ENCODE data around the gene CFAP68. TPM values are rescaled to one million over a fixed set of nuclear protein-coding genes. Genes with fewer than 3 reads are reported as not detected.
"Not testable (repeated sequence)": the region's sequence is repeated elsewhere in the genome, so short reads cannot be mapped to it uniquely, and the experiment has no call there.

Gene CFAP68
- total RNA-seq, 1 donor from 2014 or later, result 11.6 TPM

DNA sequence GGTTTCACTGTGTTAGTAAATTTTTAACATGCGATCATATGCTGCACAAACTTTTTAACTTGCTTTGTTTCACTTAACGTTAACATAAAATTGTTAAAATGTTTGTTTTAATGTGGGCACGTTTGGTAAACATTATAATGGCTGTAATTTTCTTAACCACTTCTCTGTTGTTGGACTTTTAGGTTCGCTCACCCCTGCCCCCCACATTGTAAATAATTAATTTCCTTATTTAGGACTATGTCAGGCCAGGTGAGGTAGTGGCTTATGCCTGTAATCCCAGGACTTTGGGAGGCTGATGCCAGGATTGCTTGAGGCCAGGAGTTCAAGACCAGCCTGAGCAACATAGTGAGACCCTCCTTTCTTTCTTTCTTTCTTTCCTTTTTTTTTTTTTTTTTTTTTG, 51.1 kb downstream of the CFAP68 start:
- Mint-ChIP-seq H3K4me1 (peaks cover 15% of the 10 kb centered on the region), H3K4me3 (no peak overlapping the region), H3K9me3 (no peaks in the 10 kb centered on the region), H3K27me3 (peaks cover 3% of the 10 kb centered on the region), H3K36me3 (ENCODE audit: low read depth) (no peaks in the 10 kb centered on the region), H3K27ac (no peak overlapping the region)
- CTCF ChIA-PET, result interaction anchor here (0.6 to 5.2 kb wide), 3 partner anchors 51 to 350 kb away, joined by 3 to 39 read pairs (median 7); no protein-coding TSS in a partner anchor
- ATAC-seq (ENCODE audit: low read depth) (no peak), DNase-seq (no peak)
- TF ChIP-seq CTCF (IDR thresholded peaks at IDR 0.05), result no peak
- POLR2A ChIA-PET, result interaction anchor here (0.8 kb wide), 1 partner anchor 156 kb away, joined by 4 read pairs; the partner anchor contains the start of genes SDHD and TIMM8B
- intact Hi-C loops (cut with micrococcal nuclease), result loop anchor here (2.0 kb wide), 1 partner anchor 244 kb away; the partner anchor contains the start of gene BCO2

GRCh38 chr11:111932611-111932950, 53.2 kb downstream of the CFAP68 start:
- ChIA-PET CTCF (interaction anchor here (0.9 to 5.2 kb wide), 3 partner anchors 12 to 348 kb away, joined by 3 to 39 read pairs (median 11); no protein-coding TSS in a partner anchor), POLR2A (interaction anchor here (1.6 kb wide), 1 partner anchor 49 kb away, joined by 8 read pairs; no protein-coding TSS in a partner anchor)
- DNase-seq (no peak), ATAC-seq (ENCODE audit: low read depth) (no peak)
- Mint-ChIP-seq H3K9me3 (no peaks in the 10 kb centered on the region), H3K27me3 (peaks cover 6% of the 10 kb centered on the region), H3K4me3 (no peak overlapping the region), H3K27ac (no peak overlapping the region), H3K4me1 (peaks cover 11% of the 10 kb centered on the region), H3K36me3 (ENCODE audit: low read depth) (no peaks in the 10 kb centered on the region)
- intact Hi-C loops (cut with micrococcal nuclease), result no loop called here
- no peak for TF ChIP-seq CTCF (IDR thresholded peaks at IDR 0.05)

GRCh38 chr11:111933176-111933575, 53.8 kb downstream of the CFAP68 start:
- H3K27ac Mint-ChIP-seq; H3K27me3 Mint-ChIP-seq; H3K4me3 Mint-ChIP-seq; H3K9me3 Mint-ChIP-seq; POLR2A ChIA-PET; ATAC-seq (ENCODE audit: low read depth); intact Hi-C loops (cut with micrococcal nuclease); H3K36me3 Mint-ChIP-seq (ENCODE audit: low read depth); DNase-seq: not testable (repeated sequence)
- peaks cover 16% of the 10 kb centered on the region for H3K4me1 Mint-ChIP-seq
- CTCF ChIA-PET, result interaction anchor here (5.2 kb wide), 1 partner anchor 48 kb away, joined by 39 read pairs; no protein-coding TSS in a partner anchor

DNA sequence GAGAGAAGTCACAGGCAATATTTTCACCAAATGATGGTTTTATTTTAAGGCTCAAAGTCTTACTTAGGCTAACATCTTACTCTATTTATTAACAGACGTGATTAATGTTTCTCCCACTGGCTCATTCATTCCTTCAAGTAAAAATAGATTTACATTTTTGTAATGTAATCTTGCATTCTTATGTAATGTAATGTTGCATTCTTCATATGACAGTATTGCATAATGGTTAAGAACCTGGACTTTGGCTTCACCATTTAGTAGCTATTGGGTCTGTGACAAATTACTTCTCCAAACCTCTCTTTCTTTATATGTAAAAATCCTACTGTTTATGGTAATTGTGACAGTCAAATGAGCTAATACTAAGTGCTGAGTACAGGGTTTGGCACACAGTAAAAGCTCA, 54.5 kb downstream of the CFAP68 start:
- H3K9me3 Mint-ChIP-seq, result no peaks in the 10 kb centered on the region
- H3K36me3 Mint-ChIP-seq (ENCODE audit: low read depth), result no peaks in the 10 kb centered on the region
- H3K27ac Mint-ChIP-seq, result no peak overlapping the region
- TF ChIP-seq CTCF (IDR thresholded peaks at IDR 0.05), result no peak
- ChIA-PET CTCF (interaction anchor here (0.9 to 1.5 kb wide), 6 partner anchors 44 to 346 kb away, joined by 3 to 8 read pairs (median 5); partner anchors contain the start of genes SDHD and TIMM8B), POLR2A (interaction anchor here (0.7 kb wide), 1 partner anchor 48 kb away, joined by 4 read pairs; no protein-coding TSS in a partner anchor)
- H3K4me1 Mint-ChIP-seq, result peaks cover 23% of the 10 kb centered on the region
- ATAC-seq (ENCODE audit: low read depth) (no peak), DNase-seq (no peak)
- H3K27me3 Mint-ChIP-seq, result peaks cover 6% of the 10 kb centered on the region
- no peak overlapping the region for H3K4me3 Mint-ChIP-seq
- intact Hi-C loops (cut with micrococcal nuclease), result no loop called here

GRCh38 chr11:111934306-111934705, 55.0 kb downstream of the CFAP68 start:
- DNase-seq (no peak), ATAC-seq (ENCODE audit: low read depth) (no peak)
- Mint-ChIP-seq H3K9me3 (no peaks in the 10 kb centered on the region), H3K27me3 (peaks cover 6% of the 10 kb centered on the region), H3K4me3 (no peak overlapping the region), H3K36me3 (ENCODE audit: low read depth) (no peaks in the 10 kb centered on the region), H3K4me1 (peaks cover 27% of the 10 kb centered on the region), H3K27ac (no peak overlapping the region)
- intact Hi-C loops (cut with micrococcal nuclease), result no loop called here
- CTCF ChIA-PET, result interaction anchor here (0.9 to 1.5 kb wide), 6 partner anchors 43 to 346 kb away, joined by 3 to 8 read pairs (median 5); partner anchors contain the start of genes SDHD and TIMM8B
- TF ChIP-seq CTCF (IDR thresholded peaks at IDR 0.05), result no peak
- POLR2A ChIA-PET, result interaction anchor here (0.6 to 0.7 kb wide), 2 partner anchors 47 to 59 kb away, joined by 3 to 4 read pairs; no protein-coding TSS in a partner anchor

Other genes starting within 250 kb of the CFAP68 start
- 36.2 and 37.9 TPM in 2 replicates for gene PPP2R1B, start 113.2 kb upstream of the CFAP68 start, total RNA-seq
- gene ALG9, start 8.0 kb upstream of the CFAP68 start, total RNA-seq, result 17.0 and 20.1 TPM in 2 replicates
- 7.4 and 7.8 TPM in 2 replicates for gene FDXACB1, start 376 bp upstream of the CFAP68 start, total RNA-seq
- gene CRYAB, start 32.2 kb downstream of the CFAP68 start, total RNA-seq, result not detected in 2 replicates
- not detected in 2 replicates for gene HSPB2, start 33.2 kb downstream of the CFAP68 start, total RNA-seq
- gene C11orf52, start 39.4 kb downstream of the CFAP68 start, total RNA-seq, result not detected in 2 replicates
- gene DIXDC1, start 57.8 kb downstream of the CFAP68 start, total RNA-seq, result 0.20 and 1.0 TPM in 2 replicates
- gene DLAT, start 145.9 kb downstream of the CFAP68 start, total RNA-seq, result 27.5 and 31.5 TPM in 2 replicates
- 0.22 and 0.44 TPM in 2 replicates for gene PIH1D2, start 194.5 kb downstream of the CFAP68 start, total RNA-seq
- 24.0 and 26.3 TPM in 2 replicates for gene NKAPD1, start 194.8 kb downstream of the CFAP68 start, total RNA-seq
- 37.0 and 39.6 TPM in 2 replicates for gene TIMM8B, start 207.2 kb downstream of the CFAP68 start, total RNA-seq
- gene SDHD, start 207.3 kb downstream of the CFAP68 start, total RNA-seq, result 79.9 and 82.1 TPM in 2 replicates